Left kidney (tissue), 2 donors: ENCODE measurements around the gene AJAP1. TPM values are rescaled to one million over a fixed set of nuclear protein-coding genes. Genes with fewer than 3 reads are reported as not detected.
A peak's percentile ranks its signal among the peaks of the same experiment; 100 is the strongest.

Source experiments
- DNase-seq: peaks from one replicate; pipeline ENCODE4 v3.0.0-alpha.2; 2013
- polyA plus RNA-seq: library from polyadenylated mRNA; unstranded; fragments of 120-200 nt; gene quantifications from one replicate; pipeline ENCODE4 v1.2.1, GENCODE V29; 2013; ENCODE audit not compliant: insufficient read length

AJAP1 gene
- polyA plus RNA-seq, 1 donor = 0.68 TPM

- DNase-seq = no peak
These were observed 48.1 kb downstream of the AJAP1 start for GRCh38 chr1:4702464-4702863.

GRCh38 chr1:4702932-4703331 is 48.5 kb downstream of the AJAP1 start:
- DNase-seq = no peak

GRCh38 chr1:4703646-4704045 is 49.2 kb downstream of the AJAP1 start:
- no peak for DNase-seq

- DNase-seq = no peak
These were observed 54.6 kb downstream of the AJAP1 start for GRCh38 chr1:4708840-4709507.

GRCh38 chr1:4709641-4710040 is 55.2 kb downstream of the AJAP1 start:
- DNase-seq = no peak

GRCh38 chr1:4710592-4711415 is 56.4 kb downstream of the AJAP1 start:
- DNase-seq = peak; percentile 49

DNA sequence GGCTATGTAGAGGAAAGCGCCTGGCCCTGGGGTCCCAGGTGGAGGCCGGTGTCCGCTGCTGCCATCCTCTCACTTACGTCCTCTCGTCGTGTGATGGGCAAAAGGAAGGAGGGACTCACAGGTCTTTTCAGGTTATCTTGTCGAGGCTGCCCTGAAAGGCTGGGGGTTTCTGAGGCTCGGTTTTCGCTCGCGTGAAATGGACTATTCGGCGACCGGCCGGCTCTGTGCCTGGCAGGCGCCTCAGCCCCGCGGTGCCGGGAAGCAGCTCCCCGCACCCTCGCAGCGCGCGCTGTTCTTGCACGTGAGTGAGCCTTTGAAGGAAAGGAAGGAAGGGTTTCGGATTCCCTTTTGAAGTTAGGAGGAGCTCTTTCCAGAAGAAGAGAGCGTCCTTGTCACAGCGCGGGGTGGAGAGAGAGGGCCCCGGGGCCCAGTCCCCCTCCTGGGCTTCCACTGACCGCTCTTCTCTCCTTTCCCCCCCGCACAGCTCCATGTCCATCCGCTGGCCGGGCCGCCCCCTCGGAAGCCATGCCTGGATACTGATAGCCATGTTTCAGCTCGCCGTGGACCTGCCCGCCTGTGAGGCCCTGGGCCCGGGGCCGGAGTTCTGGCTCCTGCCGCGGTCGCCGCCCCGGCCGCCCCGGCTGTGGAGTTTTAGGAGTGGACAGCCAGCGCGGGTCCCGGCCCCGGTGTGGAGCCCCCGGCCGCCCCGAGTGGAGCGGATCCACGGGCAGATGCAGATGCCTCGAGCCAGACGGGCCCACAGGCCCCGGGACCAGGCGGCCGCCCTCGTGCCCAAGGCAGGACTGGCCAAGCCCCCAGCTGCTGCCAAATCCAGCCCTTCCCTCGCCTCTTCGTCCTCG is 57.2 kb downstream of the AJAP1 start:
- no peak for DNase-seq

DNA sequence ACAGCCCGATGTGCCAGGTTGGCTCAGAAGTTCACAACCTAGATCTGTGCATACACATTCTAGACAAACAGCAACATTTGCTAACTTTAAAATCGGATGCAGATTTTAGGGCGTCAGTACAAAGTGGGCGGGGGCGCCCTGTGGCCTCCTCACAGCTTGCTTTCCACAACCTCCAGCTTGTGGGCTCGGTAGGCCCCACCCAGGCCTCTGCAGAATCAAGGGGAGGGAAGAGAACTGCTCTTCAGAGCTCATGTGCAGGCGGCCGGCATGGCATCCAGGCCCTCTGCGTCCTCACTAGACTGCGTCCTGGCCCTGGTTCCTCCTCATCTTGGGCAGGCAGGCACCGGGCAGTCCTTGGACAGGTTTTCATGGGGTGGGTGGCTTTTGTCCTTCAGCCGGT is 59.3 kb downstream of the AJAP1 start:
- DNase-seq = no peak

GRCh38 chr1:4716406-4716805 is 62.0 kb downstream of the AJAP1 start:
- DNase-seq = no peak

DNA sequence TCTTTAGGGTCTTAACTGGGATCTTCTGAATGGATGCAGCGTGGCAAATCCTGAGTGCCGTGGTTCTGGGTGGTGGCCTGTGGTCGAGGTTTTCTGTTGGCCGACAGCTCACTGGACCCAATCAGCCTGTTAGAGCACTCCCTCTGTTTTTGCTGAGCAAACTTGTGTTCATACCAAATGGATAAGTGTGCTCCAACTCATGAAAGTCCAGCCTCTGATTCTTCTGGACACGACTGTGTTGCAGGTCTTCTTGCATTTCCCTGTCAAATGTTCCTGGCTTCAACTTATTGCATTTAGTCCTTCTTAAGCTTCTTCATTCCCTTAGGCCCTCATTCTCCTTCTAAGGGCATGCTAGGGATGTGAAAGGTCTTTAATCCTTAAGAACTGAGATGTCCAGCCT is 63.7 kb downstream of the AJAP1 start:
- no peak for DNase-seq

GRCh38 chr1:4723106-4723505 is 68.7 kb downstream of the AJAP1 start:
- no peak for DNase-seq

DNA sequence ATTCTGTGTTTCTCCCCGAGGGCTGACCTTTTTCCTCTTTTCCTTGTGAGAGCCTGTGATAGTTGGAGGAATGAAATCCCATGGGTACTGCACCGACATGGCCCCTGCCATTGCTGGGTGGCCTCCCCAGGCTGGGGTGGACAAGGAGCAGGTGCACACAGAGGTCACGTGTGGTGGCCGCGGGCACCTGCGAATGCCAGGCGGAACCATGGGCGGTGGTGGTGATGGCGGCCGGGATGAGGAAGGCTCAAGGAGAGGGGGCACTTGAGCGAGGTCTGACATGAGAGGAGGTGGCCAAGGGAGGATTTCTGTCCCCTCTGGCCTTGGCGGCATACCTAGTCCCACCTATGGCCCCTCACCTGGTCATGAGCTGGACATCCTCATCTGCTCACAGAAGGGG is 69.6 kb downstream of the AJAP1 start:
- DNase-seq = no peak

- DNase-seq = no peak
These were observed 70.4 kb downstream of the AJAP1 start for GRCh38 chr1:4724695-4725250.

DNA sequence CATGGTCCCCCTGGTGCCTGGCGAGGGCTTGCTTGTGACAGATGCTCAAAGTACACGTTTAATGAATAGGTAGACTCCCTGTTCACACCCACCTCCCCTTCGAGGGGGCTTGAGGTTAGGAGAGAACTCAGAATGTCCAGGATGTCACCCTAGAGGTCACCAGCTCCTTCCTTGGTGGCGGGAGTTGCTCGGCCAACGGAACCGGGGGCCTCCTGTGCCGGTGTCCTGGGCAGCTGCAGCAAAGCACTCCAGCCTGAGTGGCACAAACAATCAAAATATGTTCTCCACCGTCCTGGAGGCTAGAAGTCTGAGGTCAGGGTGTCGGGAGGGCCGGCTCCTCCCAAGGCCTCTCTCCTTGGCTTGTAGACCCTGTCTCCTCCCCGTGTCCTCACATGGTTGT is 71.0 kb downstream of the AJAP1 start:
- DNase-seq = no peak

- no peak for DNase-seq
These were observed 72.4 kb downstream of the AJAP1 start for GRCh38 chr1:4726620-4727341.

DNA sequence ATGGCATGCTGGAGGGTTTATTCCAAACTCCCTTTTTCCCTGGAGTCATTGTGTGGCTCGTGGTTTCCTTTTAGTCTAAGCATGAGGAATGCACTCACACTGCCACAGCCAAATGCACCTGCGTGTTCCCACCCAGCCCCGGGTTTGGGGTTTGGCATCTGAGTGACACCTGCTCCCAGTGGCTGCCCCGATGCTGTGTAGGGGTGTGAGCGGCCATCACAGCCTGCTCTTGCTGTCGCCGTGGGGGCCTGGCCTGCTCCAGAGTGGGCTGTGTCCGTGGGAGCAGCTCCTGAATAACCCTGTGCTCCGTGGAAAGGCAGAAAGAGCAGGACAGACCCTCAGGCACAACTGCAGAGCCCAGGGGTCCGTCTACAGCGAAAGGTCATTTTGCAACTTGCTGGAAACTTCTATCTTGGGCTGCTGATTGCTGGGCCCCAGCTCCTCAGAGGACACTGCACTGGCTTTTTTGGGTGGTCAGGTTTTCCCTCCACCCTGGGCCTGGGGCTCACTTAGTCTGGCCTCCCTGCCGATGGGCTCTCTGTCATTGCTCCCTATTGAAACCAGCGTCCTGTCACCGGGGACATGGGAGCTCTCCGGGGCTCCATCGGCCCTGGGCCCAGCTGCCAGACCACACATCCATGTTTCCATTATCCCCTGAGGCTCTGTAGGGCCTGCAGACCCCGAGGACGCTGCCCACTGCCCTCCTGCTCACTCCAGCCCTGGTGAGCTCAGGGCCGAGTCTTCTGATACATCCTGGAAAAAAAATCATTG is 74.1 kb downstream of the AJAP1 start:
- DNase-seq = no peak

DNA sequence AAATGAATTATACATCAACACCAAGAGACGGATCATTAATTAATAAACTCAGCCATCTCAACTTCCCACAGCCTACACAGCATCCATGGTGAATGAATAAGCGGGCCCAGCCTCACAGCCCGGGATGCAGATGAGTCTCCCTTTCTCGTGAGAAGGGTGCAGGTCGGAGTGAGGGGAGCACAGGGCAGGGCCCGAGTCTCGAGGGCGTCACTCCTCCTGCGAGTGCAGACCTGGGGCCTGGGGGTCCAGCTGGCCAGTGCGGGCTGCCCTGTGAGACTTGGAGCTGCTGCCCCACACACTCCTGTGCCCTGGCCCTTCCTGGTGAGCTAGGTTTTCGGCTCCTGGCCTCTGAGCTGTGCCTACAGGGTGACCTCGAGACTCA is 74.7 kb downstream of the AJAP1 start:
- DNase-seq = no peak

- no peak for DNase-seq
These were observed 75.7 kb downstream of the AJAP1 start for GRCh38 chr1:4730078-4730477.

- no peak for DNase-seq
These were observed 79.2 kb downstream of the AJAP1 start for GRCh38 chr1:4733446-4734177.

GRCh38 chr1:4734219-4734618 is 79.8 kb downstream of the AJAP1 start:
- DNase-seq = no peak
